HTR-8/SVneo (cell line): Measurements from ENCODE around the gene NUFIP2.
"Not testable (repeated sequence)": the region's sequence is repeated elsewhere in the genome, so short reads cannot be mapped to it uniquely, and the experiment has no call there.

ENCODE experiments used
- DNase-seq: peaks from one replicate; pipeline ENCODE4 v3.0.0; 2011; ENCODE audit warnings: low spot score, mixed read lengths; ENCODE audit not compliant: insufficient read length
- FAIRE-seq: peaks from 2 replicates; lab custom pipeline; 2011; peaks lifted over from hg19 to GRCh38; lab: Jason Lieb, UNC

The NUFIP2 gene

GRCh38 chr17:29283961-29284360 lies 10.0 kb downstream of the NUFIP2 start:
- no peak for DNase-seq
- no peak for FAIRE-seq

DNA sequence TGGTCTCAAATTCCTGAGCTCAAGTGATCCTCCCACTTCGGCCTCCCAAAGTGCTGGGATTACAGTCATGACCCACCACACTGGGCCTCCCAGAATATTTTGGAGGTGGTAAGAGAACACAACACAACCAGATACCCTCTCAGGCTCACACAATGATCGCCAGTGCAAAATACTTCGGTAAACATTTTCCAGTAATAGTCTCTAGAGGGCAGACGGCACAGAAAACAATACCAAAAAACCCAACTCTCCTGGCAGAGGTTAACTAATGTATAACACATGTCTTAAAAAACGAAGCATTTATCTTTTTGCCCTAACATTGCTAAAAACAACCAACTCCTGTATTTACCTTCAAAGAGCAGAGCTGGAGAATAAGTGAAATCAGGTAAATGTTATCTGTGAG lies 10.5 kb downstream of the NUFIP2 start:
- FAIRE-seq (no peak), DNase-seq (no peak)

DNA sequence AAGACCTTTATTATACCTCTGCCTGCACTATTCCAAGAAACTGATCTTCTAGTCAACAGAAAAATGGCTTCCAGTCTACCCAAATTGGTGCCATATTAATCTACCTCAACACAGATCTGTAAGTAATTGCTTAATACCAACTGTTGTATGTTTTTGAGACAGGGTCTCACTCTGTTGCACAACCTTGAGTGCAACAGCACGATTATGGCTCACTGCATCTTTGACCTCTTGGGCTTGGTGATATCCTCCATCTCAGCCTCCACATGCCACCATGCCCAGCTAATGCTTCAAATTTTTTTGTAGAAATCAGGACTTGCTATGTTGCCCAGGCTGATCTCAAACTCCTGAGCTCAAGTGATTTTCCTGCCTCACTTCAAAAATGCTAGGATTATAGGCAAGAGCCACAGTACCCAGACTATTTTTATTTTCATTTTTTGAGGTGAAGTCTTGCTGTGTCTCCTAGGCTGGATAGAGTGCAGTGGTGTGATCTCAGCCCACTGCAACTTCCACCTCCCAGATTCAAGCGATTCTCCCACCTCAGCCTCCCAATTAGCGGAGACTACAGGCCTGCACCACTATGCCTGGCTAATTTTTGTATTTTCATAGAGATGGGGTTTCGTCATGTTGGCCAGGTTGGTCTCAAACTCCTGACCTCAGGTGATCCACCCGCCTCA lies 14.4 kb downstream of the NUFIP2 start:
- FAIRE-seq (no peak), DNase-seq (no peak)

DNA sequence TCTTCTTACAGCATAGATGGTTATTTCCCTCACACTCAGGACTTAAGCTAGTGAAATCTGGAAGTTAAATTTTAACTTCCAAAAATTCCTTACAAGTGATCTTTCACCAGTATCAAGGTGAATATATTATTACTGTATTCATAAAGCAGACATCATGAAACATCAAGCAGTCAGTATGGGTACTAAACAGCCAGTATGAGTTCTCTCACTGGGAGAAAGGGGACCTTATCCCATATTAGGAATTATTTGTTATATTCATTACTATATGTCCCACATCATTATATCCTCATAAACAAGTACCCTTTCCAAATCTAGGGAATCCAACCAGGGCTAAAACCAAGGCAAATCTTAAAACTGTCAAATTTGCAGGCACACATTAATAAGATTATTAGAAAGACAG lies 15.3 kb downstream of the NUFIP2 start:
- FAIRE-seq, result no peak

DNA sequence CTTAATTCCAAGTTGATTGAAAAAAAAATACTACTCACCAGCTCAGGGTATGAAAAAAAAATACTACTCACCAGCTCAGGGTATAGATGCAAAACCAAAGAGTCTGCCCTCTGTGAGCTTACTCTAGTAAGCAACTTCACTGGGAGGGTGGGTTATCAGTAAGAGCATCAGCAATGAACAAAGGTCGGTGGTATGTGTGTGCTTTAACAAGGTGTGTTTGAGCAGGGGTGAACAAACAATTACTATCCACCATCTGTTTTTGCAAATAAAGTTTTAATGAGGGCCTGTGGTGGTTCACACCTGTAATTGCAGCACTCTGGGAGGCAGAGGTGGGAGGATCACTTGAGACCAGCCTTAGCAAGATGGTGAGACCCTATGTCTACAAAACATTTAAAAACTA lies 20.0 kb downstream of the NUFIP2 start:
- FAIRE-seq, result no peak
- DNase-seq, result no peak

More for the DNA sequence above, 15.3 kb downstream of the NUFIP2 start:
- DNase-seq, result no peak

DNA sequence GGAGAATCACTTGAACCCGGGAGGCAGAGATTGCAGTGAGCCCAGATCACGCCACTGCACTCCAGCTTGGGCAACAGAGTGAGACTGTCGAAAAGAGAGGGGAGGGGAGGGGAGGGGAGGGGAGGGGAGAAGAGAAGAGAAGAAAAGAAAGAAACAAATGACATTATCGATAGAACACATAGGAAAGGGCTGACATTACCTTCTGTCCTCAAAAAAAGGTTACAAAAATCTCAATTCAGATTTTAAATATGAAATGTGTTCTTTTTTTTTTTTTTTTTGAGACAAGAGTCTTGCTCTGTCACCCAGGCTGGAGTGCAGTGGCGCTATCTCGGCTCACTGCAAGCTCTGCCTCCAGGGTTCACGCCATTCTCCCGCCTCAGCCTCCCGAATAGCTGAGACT lies 22.0 kb downstream of the NUFIP2 start:
- not testable (repeated sequence) for DNase-seq, FAIRE-seq

- DNase-seq (no peak), FAIRE-seq (no peak)
Observed at GRCh38 chr17:29263916-29264315, 30.0 kb downstream of the NUFIP2 start.

- FAIRE-seq (no peak), DNase-seq (no peak)
Observed at GRCh38 chr17:29257756-29258155, 36.2 kb downstream of the NUFIP2 start.

DNA sequence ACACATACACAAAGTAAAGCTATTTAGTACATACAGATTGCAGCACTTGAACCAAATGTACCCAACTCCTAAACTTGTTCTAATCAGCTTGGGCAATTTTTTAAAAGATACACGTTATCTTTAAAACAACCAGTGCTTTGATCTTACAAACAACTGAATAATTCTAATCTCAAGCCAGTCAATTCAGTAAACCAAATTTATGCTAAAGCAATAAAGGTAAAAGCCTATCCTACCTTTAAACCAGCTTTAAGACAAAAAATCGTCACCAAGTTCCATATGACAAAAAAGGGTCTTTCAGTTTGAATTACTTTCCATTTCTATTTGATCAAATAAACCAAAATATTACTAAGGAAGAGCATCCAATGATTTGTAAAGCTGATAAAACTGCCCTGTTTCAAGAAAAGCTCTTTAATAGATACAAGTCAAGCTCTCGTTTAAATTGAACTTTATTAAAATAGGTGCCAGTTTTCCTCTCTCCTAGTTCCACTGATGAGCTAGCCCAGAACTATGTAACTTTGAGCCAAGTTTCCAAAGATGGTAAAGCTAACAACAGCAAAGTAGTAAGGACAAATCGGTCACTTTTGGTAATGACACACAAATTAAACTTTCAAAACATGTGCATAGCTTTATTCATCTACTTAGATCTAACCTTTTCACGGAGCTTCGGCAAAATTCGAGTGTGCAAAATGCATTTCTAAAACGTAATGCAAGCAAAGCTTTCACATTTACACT lies 37.0 kb downstream of the NUFIP2 start:
- no peak for FAIRE-seq
- no peak for DNase-seq

DNA sequence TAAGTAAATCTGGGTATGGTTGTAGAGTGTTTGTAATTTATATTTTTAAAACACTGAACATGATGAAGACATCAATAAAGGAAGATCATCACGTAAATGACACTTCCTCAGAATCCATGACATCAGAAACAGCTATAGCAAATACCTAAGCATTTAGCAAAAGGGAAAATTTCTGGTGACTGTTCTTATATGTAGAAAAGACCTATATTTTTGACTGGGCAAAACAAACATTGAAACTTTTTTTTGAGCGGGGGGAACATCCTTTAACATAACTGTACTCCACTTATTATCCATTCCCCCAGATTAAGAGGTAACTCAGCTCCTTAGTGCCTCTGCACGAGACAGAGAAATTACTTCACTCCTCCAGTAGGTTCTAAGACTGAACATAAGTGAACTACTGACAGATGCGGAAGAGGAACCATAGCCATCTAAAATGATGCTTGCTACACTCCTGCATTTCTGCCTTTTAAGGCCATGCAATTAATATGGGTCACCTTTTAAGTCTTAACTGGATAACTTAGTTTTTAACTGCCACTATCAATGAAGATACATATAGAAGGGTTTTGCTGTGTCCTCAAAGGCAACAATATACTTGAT lies 37.9 kb downstream of the NUFIP2 start:
- DNase-seq (no peak), FAIRE-seq (no peak)

GRCh38 chr17:29253037-29253436 lies 40.9 kb downstream of the NUFIP2 start:
- no peak for DNase-seq
- FAIRE-seq, result no peak

DNA sequence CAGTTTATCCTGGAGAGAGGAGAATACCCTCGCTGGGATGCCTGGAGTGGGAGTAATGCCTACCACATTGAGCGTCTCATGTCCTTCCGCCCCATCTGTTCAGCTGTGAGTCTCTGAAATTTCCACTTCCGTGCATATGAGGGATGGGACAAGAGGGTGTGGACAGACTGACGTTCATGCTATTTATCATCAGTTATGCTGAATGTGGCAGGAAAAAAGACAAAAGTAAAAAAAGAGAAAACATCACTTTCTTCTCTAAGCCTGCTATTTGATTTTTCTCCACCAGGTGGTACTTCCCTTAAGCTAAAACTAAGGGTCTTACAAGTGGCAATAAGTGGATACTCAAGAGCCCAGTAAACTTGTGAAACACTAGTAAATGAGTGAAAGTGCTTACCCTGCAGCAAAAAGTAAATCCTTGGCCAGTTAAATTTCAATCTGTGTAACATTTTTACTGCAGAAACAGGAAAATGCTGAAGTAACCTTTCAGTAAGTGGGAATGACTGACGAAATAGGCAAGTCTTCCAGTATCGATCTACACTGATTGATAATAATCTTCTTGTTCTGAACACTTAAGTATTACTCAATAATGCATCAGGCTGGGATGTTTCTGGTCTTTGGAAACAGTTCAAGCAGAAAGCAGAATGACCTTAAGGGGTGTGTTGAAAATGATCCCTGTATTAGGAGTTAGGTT lies 41.7 kb downstream of the NUFIP2 start:
- FAIRE-seq (no peak), DNase-seq (no peak)

GRCh38 chr17:29251184-29251583 lies 42.8 kb downstream of the NUFIP2 start:
- no peak for FAIRE-seq
- no peak for DNase-seq

GRCh38 chr17:29250666-29251065 lies 43.3 kb downstream of the NUFIP2 start:
- DNase-seq (no peak), FAIRE-seq (no peak)

DNA sequence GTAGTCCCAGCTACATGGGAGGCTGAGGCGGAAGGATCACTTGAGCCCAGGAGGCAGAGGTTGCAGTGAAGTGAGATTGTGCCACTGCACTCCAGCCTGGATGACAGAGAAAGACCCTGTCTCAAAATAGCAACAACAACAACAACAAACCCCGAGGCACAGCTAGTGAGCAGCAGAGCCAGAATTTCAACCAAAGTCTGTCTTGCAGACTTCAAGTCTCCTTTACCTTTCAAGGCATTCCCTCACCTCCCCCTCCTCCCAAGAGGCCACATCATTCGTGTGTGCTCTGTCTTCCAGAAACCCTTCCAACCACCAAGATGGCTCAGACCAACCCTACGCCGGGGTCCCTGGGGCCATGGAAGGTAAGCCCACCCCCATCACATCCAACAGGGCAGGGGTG lies 45.1 kb downstream of the NUFIP2 start:
- FAIRE-seq (no peak), DNase-seq (no peak)

- FAIRE-seq, result no peak
Observed at GRCh38 chr17:29247219-29247618, 46.7 kb downstream of the NUFIP2 start.

DNA sequence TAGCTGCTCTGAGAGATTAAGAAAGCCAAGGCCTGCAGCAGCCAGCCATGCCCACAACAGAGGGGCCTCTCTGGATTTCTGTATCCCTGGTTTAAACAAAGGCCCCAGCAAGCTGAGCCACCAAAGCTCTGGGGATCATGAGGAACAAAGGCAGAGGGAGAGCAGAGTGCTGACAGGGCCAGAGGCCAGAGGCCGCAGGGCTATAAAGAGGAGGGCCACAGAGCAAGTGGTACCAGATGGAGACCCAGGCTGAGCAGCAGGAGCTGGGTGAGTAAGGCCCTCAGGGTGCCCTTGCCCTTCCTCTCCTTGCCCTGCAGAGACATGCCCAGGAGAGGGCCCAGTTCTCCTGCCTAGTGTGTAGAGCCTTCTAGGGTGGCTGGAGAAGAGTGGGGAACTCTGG lies 47.3 kb downstream of the NUFIP2 start, which contains the start of gene CRYBA1:
TSS of gene CRYBA1 (plus strand) at position 232 of the 400 bp plus-strand sequence. CDS start at position 237, 5 bp downstream.
- no peak for DNase-seq
- no peak for FAIRE-seq

More at GRCh38 chr17:29247219-29247618, 46.7 kb downstream of the NUFIP2 start:
- no peak for DNase-seq

GRCh38 chr17:29245401-29245800 lies 48.5 kb downstream of the NUFIP2 start:
- FAIRE-seq, result no peak
- no peak for DNase-seq

- DNase-seq (no peak), FAIRE-seq (peak; percentile 74)
Observed at GRCh38 chr17:29243792-29244191, 50.2 kb downstream of the NUFIP2 start.

GRCh38 chr17:29242790-29243189 lies 51.2 kb downstream of the NUFIP2 start:
- DNase-seq (no peak), FAIRE-seq (no peak)

DNA sequence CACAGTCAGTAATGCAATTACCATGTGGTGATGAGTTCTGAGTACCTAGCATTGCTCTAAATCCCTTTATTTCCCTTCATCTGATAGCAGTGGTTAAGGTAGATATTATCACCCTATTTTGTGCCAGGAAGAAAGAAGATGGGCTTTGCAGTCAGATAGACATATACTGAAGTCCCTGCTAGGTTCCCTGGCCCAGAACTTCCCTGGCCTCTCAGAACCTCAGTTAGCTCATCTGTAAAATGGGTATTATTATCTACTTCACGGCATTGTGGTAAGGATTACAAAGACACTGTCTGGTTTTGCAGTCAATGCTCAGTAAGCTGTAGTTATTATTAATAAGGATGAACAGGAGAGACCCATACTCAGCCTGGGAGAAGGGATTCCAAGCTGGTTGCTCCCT lies 51.9 kb downstream of the NUFIP2 start:
- FAIRE-seq (no peak), DNase-seq (no peak)
